K562 (cell line): ENCODE measurements around the gene AGPAT2. TPM values are rescaled to one million over a fixed set of nuclear protein-coding genes. Genes with fewer than 3 reads are reported as not detected.

Source experiments
- CBFA2T3 ChIP-seq: fragments of 450-650 bp; IDR thresholded peaks from 2 replicates; pipeline ENCODE4 v1.6.1; 2017
- DPF2 ChIP-seq: fragments of 450-650 bp; IDR thresholded peaks from 2 replicates; pipeline ENCODE4 v1.6.1; 2016
- PREB ChIP-seq: sonication (generic); formaldehyde crosslinking; IDR thresholded peaks from 2 replicates; pipeline ENCODE4 v1.8.1; 2023; ENCODE audit warnings: mild to moderate bottlenecking, missing genetic modification reagents
- RREB1 ChIP-seq: fragments of 250-450 bp; sonication (Bioruptor Pico); IDR thresholded peaks from 2 replicates; pipeline ENCODE4 v1.4.0; 2020
- TOE1 ChIP-seq, 2 experiments: fragments of 450-650 bp in 1 of 2; sonication (generic) in 1 of 2; formaldehyde crosslinking in 1 of 2; IDR thresholded peaks; 2 replicates each; pipeline versions ENCODE4 v1.7.1 to v1.8.0; 2016 to 2022; ENCODE audit warnings: borderline replicate concordance in 2 of 2, mild to moderate bottlenecking in 2 of 2, antibody characterized with exemption in 1 of 2, inconsistent platforms in 1 of 2, low read depth in 1 of 2, missing genetic modification reagents in 1 of 2, moderate library complexity in 1 of 2
- polyA plus RNA-seq, 8 experiments: library from polyadenylated mRNA; depleted of rRNA in 4 of 8; stranded (reverse) in 5 of 8; unstranded in 3 of 8; fragments of >200 nt; fragmentation: Nextera tagmentation in 2 of 8; fragmentation: Illumina TruSeq in 1 of 8; extraction: Ambion mirVana in 2 of 8; extraction: Trizol in 1 of 8; gene quantifications; 2 replicates each; pipeline versions ENCODE4 v1.2.1 to v1.2.3, GENCODE V29; 2011 to 2014; ENCODE audit warnings: inconsistent platforms in 1 of 8, missing spikeins in 1 of 8
- total RNA-seq, 7 experiments: library from RNA; depleted of rRNA in 6 of 7; stranded (reverse); fragments of >200 nt in 6 of 7; fragmentation: Illumina TruSeq in 2 of 7; extraction: Trizol in 2 of 7; gene quantifications; 2 replicates each; pipeline versions ENCODE4 v1.2.1 to v1.2.3, GENCODE V29; 2011 to 2021; ENCODE audit warnings: low replicate concordance in 1 of 7
- TF ChIP-seq, protein P1 (sequence below): fragments of 450-650 bp; IDR thresholded peaks from 2 replicates; pipeline ENCODE4 v1.6.1; 2017; ENCODE audit warnings: antibody characterized with exemption, mild to moderate bottlenecking
- TF ChIP-seq, protein P2 (sequence below): sonication (generic); formaldehyde crosslinking; IDR thresholded peaks from 2 replicates; pipeline ENCODE4 v1.8.0; 2022; ENCODE audit warnings: mild to moderate bottlenecking, missing genetic modification reagents
- TF ChIP-seq, protein P3 (sequence below): sonication (generic); formaldehyde crosslinking; IDR thresholded peaks from 2 replicates; pipeline ENCODE4 v1.8.1; 2023; ENCODE audit warnings: missing genetic modification reagents, mild to moderate bottlenecking, borderline replicate concordance

Gene AGPAT2
- total and polyA plus RNA-seq, 9 of the 15 experiments (the other 6 are each of a cell fraction or from before 2014, with no cell fraction given), result 0.13 to 54.5 (median 23.9) TPM

DNA sequence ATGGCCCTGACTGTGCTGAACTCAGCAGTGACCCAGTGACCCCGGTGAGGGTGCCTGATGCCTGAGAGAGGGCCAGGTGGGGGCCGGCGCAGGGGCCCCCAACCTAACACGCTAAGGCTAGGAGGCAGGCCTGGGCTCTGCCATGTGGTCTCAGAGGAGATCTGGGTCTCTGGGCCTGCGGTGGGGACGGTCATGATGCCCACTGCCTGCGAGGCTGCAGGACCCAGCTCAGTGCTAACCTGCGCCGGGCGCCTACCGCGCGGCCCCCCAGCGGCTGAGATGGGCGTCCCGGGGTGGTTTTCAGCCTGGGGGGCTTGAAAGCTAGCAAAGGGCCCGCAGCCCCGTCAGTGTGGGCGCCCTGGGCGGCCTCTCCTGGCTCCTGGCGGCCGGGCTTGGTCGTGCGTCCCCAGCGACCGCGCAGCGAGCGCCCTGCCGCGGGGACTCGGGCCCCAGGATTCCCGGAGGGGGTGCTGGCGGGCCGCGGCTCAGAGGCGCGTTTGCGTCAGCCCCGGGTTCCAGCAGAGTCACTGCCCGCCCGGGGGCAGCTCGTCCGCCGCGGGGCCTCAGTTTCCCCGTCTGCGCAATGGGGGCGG is 22.1 kb downstream of the AGPAT2 start (continued):
- TF ChIP-seq TOE1 (IDR thresholded peaks at IDR 0.05; ENCODE audit: borderline replicate concordance) (no peak), TOE1 (CRISPR knock-in tag; IDR thresholded peaks at IDR 0.05; ENCODE audit: borderline replicate concordance, low read depth) (no peak), RREB1 (CRISPR knock-in tag) (no peak), CBFA2T3 (no peak), DPF2 (no peak), PREB (CRISPR knock-in tag) (no peak)
- TF ChIP-seq, protein P1, sequence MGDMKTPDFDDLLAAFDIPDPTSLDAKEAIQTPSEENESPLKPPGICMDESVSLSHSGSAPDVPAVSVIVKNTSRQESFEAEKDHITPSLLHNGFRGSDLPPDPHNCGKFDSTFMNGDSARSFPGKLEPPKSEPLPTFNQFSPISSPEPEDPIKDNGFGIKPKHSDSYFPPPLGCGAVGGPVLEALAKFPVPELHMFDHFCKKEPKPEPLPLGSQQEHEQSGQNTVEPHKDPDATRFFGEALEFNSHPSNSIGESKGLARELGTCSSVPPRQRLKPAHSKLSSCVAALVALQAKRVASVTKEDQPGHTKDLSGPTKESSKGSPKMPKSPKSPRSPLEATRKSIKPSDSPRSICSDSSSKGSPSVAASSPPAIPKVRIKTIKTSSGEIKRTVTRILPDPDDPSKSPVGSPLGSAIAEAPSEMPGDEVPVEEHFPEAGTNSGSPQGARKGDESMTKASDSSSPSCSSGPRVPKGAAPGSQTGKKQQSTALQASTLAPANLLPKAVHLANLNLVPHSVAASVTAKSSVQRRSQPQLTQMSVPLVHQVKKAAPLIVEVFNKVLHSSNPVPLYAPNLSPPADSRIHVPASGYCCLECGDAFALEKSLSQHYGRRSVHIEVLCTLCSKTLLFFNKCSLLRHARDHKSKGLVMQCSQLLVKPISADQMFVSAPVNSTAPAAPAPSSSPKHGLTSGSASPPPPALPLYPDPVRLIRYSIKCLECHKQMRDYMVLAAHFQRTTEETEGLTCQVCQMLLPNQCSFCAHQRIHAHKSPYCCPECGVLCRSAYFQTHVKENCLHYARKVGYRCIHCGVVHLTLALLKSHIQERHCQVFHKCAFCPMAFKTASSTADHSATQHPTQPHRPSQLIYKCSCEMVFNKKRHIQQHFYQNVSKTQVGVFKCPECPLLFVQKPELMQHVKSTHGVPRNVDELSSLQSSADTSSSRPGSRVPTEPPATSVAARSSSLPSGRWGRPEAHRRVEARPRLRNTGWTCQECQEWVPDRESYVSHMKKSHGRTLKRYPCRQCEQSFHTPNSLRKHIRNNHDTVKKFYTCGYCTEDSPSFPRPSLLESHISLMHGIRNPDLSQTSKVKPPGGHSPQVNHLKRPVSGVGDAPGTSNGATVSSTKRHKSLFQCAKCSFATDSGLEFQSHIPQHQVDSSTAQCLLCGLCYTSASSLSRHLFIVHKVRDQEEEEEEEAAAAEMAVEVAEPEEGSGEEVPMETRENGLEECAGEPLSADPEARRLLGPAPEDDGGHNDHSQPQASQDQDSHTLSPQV, result no peak; the same call in 1 of the 2 replicates
- TF ChIP-seq, protein P2, sequence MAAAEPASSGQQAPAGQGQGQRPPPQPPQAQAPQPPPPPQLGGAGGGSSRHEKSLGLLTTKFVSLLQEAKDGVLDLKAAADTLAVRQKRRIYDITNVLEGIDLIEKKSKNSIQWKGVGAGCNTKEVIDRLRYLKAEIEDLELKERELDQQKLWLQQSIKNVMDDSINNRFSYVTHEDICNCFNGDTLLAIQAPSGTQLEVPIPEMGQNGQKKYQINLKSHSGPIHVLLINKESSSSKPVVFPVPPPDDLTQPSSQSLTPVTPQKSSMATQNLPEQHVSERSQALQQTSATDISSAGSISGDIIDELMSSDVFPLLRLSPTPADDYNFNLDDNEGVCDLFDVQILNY (CRISPR knock-in tag), result no peak
- TF ChIP-seq, protein P3, sequence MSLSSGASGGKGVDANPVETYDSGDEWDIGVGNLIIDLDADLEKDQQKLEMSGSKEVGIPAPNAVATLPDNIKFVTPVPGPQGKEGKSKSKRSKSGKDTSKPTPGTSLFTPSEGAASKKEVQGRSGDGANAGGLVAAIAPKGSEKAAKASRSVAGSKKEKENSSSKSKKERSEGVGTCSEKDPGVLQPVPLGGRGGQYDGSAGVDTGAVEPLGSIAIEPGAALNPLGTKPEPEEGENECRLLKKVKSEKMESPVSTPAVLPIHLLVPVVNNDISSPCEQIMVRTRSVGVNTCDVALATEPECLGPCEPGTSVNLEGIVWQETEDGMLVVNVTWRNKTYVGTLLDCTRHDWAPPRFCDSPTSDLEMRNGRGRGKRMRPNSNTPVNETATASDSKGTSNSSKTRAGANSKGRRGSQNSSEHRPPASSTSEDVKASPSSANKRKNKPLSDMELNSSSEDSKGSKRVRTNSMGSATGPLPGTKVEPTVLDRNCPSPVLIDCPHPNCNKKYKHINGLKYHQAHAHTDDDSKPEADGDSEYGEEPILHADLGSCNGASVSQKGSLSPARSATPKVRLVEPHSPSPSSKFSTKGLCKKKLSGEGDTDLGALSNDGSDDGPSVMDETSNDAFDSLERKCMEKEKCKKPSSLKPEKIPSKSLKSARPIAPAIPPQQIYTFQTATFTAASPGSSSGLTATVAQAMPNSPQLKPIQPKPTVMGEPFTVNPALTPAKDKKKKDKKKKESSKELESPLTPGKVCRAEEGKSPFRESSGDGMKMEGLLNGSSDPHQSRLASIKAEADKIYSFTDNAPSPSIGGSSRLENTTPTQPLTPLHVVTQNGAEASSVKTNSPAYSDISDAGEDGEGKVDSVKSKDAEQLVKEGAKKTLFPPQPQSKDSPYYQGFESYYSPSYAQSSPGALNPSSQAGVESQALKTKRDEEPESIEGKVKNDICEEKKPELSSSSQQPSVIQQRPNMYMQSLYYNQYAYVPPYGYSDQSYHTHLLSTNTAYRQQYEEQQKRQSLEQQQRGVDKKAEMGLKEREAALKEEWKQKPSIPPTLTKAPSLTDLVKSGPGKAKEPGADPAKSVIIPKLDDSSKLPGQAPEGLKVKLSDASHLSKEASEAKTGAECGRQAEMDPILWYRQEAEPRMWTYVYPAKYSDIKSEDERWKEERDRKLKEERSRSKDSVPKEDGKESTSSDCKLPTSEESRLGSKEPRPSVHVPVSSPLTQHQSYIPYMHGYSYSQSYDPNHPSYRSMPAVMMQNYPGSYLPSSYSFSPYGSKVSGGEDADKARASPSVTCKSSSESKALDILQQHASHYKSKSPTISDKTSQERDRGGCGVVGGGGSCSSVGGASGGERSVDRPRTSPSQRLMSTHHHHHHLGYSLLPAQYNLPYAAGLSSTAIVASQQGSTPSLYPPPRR, result no peak
